Measurements from ENCODE around the gene PXN. TPM values are rescaled to one million over a fixed set of nuclear protein-coding genes. Genes with fewer than 3 reads are reported as not detected.
"Not testable (repeated sequence)": the region's sequence is repeated elsewhere in the genome, so short reads cannot be mapped to it uniquely, and the experiment has no call there.

Gene PXN
- total RNA-seq, 1 donor from 2014 or later: 60.7 TPM

GRCh38 chr12:120239776-120240494, 25.6 kb downstream of the PXN start:
- DNase-seq (ENCODE audit: extremely low spot score, unreplicated experiment): no peak
- H3K27ac Mint-ChIP-seq: peak overlapping the region; percentile 51
- H3K27me3 Mint-ChIP-seq: no peaks in the 10 kb centered on the region
- H3K9me3 Mint-ChIP-seq: no peaks in the 10 kb centered on the region
- H3K4me1 Mint-ChIP-seq (ENCODE audit: unreplicated experiment): peaks cover 56% of the 10 kb centered on the region
- TF ChIP-seq, protein P1, sequence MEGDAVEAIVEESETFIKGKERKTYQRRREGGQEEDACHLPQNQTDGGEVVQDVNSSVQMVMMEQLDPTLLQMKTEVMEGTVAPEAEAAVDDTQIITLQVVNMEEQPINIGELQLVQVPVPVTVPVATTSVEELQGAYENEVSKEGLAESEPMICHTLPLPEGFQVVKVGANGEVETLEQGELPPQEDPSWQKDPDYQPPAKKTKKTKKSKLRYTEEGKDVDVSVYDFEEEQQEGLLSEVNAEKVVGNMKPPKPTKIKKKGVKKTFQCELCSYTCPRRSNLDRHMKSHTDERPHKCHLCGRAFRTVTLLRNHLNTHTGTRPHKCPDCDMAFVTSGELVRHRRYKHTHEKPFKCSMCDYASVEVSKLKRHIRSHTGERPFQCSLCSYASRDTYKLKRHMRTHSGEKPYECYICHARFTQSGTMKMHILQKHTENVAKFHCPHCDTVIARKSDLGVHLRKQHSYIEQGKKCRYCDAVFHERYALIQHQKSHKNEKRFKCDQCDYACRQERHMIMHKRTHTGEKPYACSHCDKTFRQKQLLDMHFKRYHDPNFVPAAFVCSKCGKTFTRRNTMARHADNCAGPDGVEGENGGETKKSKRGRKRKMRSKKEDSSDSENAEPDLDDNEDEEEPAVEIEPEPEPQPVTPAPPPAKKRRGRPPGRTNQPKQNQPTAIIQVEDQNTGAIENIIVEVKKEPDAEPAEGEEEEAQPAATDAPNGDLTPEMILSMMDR (conservative IDR thresholded peaks at IDR 0.05): no peak
- peak overlapping the region; percentile 14 for H3K4me3 Mint-ChIP-seq
- H3K36me3 Mint-ChIP-seq: peaks cover under 1% of the 10 kb centered on the region

GRCh38 chr12:120238839-120239445, 26.6 kb downstream of the PXN start:
- TF ChIP-seq, protein P1 (conservative IDR thresholded peaks at IDR 0.05): no peak
- Mint-ChIP-seq H3K36me3 (no peaks in the 10 kb centered on the region), H3K27ac (peak overlapping the region; percentile 91), H3K4me1 (ENCODE audit: unreplicated experiment) (peaks cover 63% of the 10 kb centered on the region), H3K27me3 (no peaks in the 10 kb centered on the region), H3K9me3 (no peaks in the 10 kb centered on the region), H3K4me3 (no peak overlapping the region)
- DNase-seq (ENCODE audit: extremely low spot score, unreplicated experiment): no peak

DNA sequence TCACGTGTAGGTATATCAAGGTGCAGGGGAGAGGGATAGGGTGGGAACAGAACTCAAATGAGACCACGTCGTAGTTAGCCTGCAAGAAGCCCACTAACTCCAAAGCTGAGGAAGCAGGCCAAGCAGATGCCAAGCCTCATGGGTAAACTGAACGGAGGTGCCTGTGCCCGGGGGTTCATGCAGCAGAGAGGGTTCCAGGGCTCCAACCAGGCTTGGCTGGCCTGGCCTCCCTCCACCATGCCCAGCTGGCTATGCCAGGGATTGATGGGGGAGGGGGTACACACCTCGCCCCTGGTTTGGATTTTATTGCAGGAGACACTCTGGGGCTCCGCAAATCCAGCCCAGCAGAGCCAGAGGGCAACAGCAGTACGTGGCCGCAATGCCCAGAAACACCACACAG, 27.3 kb downstream of the PXN start:
- TF ChIP-seq, protein P1 (conservative IDR thresholded peaks at IDR 0.05): no peak
- Mint-ChIP-seq H3K4me1 (ENCODE audit: unreplicated experiment) (peaks cover 65% of the 10 kb centered on the region), H3K36me3 (no peaks in the 10 kb centered on the region), H3K27ac (peak overlapping the region; percentile 91), H3K4me3 (no peak overlapping the region), H3K9me3 (no peaks in the 10 kb centered on the region), H3K27me3 (no peaks in the 10 kb centered on the region)
- no peak for DNase-seq (ENCODE audit: extremely low spot score, unreplicated experiment)

GRCh38 chr12:120237360-120238171, 28.0 kb downstream of the PXN start:
- DNase-seq (ENCODE audit: extremely low spot score, unreplicated experiment): no peak
- TF ChIP-seq, protein P1 (conservative IDR thresholded peaks at IDR 0.05): no peak
- no peaks in the 10 kb centered on the region for H3K9me3 Mint-ChIP-seq
- no peak overlapping the region for H3K4me3 Mint-ChIP-seq
- no peaks in the 10 kb centered on the region for H3K27me3 Mint-ChIP-seq
- no peaks in the 10 kb centered on the region for H3K36me3 Mint-ChIP-seq
- peak overlapping the region; percentile 91 for H3K27ac Mint-ChIP-seq
- H3K4me1 Mint-ChIP-seq (ENCODE audit: unreplicated experiment): peaks cover 67% of the 10 kb centered on the region

DNA sequence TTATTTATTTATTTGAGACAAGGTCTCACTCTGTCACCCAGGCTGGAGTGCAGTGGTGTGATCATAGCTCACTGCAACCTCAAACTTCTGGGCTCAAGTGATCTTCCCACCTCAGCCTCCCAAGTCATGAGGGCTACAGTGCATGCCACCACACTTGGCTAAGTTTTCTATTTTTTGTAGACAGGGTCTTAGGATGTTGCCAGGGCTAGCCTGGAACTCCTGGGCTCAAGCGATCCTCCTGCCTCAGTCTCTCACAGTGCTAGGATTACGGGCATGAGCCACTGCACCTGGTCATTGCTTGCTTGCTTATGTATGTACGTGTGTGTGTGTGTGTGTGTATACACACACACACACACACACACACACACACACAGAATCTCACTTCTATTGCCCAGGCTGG, 28.7 kb downstream of the PXN start:
- not testable (repeated sequence) for H3K36me3 Mint-ChIP-seq; H3K27me3 Mint-ChIP-seq; H3K9me3 Mint-ChIP-seq; DNase-seq (ENCODE audit: extremely low spot score, unreplicated experiment); H3K4me3 Mint-ChIP-seq
- Mint-ChIP-seq H3K4me1 (ENCODE audit: unreplicated experiment) (peaks cover 68% of the 10 kb centered on the region), H3K27ac (peak overlapping the region; percentile 91)
